IPS-NIHi7 (cell line): ENCODE results near the gene S100A3.
"Not testable (repeated sequence)": the region's sequence is repeated elsewhere in the genome, so short reads cannot be mapped to it uniquely, and the experiment has no call there.

ENCODE experiments used
- DNase-seq: peaks from one replicate; pipeline ENCODE4 v3.0.0; 2012; ENCODE audit warnings: mixed read lengths; ENCODE audit errors: extremely low spot score

The S100A3 gene

DNA sequence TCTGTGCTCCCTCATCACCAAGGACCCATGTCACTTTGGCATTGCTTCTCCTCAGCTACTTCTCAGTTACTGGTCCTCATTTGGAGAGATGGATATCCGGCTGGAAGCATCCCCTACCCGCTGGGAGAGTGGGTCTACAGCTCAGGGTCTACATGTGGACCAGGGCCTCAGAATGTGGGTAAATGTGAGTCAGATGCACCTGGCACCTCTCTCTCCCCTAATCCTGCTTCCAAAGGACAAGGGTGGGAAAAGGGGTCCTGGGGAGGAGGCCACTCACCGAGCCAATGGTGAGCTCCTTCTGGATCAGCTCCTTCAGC, 14.2 kb downstream of the S100A3 start:
- DNase-seq: no peak

DNA sequence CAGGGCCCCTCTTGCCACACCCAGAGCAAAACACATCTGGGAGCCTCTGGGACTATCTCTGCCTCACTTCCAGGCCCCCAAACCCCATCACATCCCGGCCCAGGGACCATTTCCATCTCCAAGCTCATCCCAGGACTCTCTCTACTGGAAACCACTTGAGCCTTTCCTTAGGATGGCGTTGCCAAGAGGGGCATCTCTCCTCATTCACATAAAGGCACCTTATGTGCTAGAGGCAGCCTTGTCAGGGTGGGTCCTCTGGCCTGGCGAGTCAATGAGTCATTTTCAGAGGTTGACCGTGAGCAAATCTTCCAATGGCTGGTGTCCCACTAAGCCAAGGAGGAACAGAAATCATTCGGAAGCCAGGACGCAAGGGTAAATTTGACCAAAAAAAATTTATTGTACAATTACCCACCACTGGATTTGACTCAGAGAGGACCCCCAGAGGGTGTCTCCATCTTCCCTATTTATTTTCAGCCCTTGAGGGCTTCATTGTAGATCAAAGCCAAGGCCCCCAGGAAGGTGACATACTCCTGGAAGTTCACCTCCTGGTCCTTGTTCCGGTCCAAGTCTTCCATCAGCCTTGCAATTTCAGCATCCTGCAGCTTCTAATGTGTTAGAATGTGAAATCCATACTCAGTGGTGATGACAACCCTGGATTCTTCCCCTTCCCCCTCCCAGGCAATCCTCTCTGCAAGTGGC, 14.7 kb downstream of the S100A3 start:
- DNase-seq: peak; percentile 5

DNA sequence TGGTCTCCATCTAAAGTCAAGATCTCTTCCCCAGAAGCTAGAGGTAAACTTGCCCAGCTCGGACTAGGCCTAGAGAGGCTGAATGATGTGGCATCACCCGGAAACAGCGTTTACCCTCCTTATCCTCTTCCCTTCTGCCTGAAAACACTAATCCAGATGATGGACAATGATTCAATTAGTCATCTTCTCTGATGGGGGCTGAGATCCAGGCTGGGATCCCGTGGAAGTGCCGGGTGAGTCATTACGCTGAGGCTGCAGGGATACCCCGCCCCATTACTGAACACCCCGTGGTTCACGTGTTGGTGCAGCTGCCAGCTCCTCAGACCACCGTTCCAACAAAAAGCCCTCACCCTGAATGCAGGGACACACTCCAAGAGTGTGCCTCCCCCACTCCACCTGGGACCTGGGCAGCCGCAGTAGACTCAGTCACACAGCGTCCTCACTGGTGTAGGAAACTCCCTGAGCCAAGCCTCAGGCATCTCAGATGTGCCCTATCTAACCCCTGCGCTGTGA, 15.3 kb downstream of the S100A3 start:
- DNase-seq: peak; percentile 19

DNA sequence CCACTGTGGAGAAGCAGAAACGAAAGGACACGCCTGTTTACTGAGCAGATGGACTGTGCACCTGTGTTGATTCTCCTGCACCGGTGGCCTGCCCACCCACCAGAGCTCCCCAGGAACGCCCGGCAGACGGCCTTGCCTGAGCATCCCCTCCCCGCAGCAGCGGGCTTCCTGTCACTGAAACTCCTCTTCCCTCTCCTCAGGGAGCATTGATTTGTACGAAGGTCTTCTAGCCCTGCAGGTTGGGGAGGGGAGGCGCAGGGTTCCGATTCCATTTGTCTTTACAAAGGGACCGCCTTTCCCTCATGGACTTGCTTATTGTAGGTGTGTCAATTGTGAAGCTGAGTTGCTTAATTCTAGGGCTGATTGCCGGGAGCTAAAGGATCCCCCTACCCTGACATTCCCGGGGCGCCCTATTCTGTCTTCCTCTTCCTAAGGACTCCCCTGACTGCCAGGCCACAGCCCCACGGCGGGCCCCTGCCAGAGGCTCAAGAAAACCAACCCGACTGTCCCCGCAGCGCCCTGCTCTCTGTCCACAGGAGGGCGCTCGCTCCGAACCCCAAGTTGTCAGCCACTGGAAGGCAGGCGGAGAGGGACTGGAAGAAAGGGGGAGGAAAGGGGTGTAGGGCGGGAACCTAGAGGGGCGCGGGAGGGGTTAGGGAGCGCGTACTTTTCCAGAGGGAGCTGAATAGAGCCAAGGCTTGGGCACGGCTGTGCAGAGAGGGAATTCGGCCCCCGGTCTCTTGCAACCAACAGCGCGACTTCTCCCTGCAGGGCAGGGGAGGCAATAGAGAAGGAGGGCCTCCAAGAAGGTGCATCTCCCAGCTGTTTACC, 16.1 kb downstream of the S100A3 start:
- peak; percentile 92 for DNase-seq

DNA sequence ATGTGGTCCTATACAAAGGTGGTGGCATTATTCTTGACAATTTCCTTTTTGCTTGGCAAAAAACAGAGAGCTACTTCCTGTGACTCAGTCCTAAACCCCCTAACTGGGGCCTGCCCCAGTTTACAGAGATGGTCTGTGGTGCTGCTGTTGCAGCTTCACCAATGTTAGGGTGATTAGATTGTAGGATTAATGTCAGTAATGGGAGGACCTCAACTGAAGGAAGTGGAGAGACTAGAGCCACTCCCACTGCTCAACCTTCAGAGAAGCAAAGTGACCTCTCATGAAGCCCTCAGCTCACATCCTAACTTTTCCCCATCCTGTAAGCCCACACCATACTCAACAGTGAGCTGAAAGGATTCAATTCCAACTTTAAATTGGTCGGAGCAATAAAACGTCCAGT, 16.9 kb downstream of the S100A3 start:
- peak; percentile 7 for DNase-seq

DNA sequence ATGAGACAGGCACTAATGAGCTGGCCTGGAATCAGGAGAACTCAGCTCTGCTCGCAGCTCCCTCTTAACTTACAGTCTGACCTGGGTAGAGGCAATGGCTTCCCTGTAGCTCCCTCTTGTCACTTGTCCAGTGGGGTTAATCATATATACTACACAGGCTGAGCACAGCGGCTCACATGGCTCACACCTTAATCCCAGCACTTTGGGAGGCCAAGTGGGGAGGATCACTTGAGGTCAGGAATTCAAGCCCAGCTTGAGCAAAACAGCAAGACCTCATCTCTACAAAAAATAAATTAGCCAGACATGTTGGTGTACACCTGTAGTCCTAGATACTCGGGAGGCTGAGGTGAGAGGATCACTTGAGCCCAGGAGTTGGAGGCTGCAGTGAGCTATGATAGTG, 17.4 kb downstream of the S100A3 start:
- no peak for DNase-seq

DNA sequence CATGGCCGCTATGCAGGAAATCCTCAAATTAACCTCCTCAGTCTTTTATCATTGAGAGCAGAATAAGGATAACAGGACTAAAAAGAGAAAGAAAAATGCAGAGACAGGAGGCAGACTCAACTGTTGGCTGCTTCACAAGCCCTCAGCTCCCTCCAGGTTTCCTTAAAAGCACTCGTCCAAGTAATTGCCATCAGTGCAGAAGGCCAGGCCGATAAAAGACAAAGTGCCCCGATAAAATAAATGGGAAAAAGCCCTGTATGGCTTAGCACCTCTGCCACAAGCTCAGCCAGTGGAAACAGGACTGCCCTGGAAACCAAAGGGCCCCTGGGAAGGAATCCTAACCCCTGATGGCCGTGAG, 21.4 kb downstream of the S100A3 start:
- no peak for DNase-seq

DNA sequence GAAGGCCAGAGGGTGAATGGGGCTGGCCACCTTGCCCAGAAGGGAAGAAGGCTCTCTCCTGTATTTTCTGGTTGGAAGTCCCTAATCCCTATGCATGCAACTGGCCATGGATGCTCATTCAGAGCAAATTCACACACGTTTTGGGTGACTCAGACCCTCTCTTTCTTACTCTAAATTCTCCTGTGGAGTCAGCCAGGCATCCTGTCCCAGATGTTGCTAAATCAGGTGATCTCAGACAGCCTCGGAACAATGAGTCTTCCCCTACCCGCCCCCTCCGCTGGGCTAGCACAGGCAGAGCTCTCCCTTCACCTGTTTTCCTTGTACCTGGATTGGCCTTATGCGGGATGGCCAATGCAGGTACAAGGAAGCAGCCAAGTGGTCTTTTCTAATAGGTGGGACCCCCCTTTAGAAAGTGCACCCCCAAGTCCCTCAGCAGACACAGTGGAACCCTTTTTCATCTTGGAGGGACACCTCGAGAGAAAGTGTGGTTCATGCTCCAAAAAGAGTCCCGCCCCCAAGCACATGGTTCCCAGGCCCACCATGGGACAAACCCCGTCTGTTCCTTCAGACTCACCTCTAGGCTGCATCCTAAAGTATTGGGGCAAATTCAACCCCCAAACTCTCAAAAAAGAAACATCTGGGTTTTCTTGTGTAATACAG, 21.9 kb downstream of the S100A3 start:
- peak; percentile 51 for DNase-seq

DNA sequence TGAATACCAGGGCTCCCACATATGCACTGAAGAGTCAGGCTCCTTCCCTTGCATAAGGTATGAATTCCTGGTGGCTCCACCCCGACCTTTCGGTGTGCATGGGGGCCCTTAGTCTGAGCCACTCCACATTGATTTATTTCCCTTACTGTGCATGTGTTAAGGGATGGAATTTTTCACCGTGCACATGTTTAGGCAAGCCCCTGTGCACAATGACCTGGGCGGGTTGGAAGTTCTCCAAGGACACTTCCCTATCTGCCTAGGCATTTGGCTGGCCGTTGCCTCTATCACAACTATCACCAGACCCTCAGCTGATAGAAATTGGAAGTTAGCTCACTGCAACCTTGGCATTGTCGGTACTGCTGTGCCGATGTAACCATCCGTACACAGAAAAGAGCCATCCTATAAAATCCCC, 22.9 kb downstream of the S100A3 start:
- no peak for DNase-seq

DNA sequence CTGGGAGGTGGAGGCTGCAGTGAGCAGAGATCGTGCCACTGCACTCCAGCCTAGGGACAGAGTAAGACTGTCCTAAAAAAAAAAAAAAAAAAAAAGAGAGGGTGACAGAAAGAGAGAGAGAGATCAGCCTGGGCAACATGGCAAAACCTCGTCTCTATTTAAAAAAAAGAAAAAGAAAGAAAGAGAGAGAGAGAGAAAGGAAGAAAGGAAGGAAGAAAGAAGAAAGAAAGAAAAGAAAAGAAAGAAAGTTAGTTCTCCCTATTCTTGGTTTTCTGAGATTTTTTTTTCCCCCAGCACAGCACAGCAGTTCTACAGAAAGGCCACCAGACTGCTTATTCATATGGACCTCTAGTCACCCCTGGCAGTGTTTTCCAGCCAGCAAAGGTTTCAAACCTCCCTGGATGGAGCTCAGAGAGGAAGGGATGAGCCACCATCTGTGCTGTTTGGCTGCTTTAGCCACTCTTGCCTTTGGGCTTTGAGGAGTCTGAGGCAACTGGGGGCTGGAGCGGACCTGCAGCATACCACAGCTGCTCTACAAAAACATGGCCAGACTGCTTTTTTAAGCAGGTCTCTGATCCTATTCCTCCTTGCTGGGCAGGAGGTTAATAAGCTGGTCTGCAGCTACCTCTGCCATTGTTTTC, 23.9 kb downstream of the S100A3 start:
- no peak for DNase-seq

DNA sequence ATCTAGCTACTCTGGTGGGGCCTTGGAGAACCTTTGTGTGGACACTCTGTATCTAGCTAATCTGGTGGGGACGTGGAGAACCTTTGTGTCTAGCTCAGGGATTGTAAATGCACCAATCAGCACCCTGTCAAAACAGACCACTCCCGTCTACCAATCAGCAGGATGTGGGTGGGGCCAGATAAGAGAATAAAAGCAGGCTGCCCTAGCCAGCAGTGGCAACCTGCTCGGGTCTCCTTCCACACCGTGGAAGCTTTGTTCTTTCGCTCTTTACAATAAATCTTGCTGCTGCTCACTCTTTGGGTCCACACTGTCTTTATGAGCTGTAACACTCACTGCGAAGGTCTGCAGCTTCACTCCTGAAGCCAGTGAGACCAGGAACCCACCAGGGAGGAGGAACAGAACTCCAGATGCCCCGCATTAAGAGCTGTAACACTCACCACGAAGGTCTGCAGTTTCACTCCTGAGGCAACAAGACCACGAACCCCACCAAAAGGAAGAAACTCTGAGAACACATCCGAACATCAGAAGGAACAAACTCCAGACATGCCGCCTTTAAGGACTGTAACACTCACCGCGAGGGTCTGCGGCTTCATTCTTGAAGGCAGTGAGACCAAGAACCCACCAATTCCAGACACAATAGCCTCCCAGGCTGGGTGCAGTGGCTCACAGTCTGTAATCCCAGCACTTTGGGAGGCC, 26.6 kb downstream of the S100A3 start:
- not testable (repeated sequence) for DNase-seq

DNA sequence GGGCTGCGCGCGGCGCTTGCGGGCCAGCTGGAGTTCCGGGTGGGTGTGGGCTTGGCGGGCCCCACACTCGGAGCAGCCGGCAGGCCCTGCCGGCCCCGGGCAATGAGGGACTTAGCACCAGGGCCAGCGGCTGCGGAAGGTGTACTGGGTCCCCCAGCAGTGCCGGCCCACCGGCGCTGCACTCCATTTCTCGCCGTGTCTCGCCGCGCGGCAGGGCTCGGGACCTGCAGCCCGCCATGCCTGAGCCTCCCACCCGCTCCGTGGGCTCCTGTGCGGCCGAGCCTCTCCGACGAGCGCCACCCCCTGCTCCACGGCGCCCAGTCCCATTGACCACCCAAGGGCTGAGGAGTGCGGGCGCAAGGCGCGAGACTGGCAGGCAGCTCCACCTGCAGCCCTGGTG, 27.2 kb downstream of the S100A3 start:
- not testable (repeated sequence) for DNase-seq

DNA sequence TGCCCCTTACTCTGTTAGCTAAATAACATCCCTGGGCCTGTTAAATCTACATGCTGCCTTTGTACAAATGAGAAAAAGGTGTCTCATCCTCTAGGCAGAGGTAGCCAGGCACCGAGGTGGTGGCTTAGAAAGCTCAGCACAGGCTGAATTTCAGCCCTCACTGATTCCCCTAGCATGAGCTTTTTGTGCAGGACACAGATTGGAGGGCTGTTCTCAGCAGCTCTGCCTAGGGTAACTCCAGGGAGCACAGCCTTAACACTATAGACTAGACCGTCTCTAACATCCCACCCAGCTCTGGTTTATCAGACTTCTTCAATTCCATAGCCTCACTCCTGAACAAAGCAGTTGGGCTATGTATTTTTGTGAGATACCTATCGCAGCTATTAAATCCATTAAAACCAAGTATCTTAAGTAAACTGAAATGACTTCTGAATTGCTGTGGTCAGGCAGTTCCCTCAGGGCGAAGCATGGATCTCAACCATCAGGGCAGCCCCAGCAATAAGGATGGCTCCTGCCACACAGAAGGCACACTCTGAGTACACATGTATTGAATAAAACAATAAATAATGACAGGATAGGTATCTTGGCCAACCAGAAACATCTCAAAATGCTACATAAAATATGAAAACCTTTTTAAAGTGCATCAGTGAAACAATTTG, 28.1 kb downstream of the S100A3 start:
- DNase-seq: no peak

DNA sequence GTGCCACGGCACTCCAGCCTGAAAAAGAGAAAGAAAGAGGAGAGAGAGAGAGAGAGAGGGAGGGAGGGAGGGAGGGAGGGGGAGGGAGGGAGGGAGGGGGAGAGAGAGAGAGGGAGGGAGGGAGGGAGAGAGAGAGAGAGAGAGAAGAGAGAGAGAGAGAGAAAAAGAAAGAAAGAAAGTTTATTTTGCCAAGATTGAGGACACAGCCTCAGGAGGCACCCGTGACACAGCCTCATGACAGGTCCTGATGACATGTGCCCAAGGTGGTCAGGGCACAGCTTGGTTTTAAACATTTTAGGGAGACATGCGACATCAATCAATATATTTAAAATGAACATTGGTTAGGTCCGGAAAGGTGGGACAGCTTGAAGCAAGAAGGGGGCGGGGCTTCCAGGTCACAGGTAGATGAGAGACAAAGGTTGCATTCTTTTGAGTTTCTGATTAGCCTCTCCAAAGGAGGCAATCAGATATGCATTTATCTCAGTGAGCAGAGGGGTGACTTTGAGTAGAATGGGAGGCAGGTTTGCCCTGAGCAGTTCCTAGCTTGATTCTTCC, 28.8 kb downstream of the S100A3 start:
- DNase-seq: not testable (repeated sequence)

DNA sequence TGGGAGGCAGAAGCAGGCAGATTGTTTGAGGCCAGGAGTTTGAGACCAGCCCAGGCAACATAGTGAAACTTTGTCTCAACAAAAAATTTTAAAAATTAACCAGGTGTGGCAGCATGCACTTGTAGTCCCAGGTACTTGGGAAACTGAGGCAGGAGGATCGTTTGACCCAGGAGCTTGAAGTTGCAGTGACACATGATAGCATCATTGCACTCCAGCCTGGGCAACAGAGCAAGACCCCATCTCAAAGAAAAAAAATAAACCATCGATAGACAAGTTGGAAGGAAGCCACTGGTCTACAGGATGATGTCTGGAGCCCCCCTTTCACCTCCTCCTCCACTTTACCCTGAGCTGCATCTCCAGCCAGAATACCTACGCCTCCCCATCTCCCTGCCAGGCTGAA, 29.8 kb downstream of the S100A3 start:
- DNase-seq: no peak

DNA sequence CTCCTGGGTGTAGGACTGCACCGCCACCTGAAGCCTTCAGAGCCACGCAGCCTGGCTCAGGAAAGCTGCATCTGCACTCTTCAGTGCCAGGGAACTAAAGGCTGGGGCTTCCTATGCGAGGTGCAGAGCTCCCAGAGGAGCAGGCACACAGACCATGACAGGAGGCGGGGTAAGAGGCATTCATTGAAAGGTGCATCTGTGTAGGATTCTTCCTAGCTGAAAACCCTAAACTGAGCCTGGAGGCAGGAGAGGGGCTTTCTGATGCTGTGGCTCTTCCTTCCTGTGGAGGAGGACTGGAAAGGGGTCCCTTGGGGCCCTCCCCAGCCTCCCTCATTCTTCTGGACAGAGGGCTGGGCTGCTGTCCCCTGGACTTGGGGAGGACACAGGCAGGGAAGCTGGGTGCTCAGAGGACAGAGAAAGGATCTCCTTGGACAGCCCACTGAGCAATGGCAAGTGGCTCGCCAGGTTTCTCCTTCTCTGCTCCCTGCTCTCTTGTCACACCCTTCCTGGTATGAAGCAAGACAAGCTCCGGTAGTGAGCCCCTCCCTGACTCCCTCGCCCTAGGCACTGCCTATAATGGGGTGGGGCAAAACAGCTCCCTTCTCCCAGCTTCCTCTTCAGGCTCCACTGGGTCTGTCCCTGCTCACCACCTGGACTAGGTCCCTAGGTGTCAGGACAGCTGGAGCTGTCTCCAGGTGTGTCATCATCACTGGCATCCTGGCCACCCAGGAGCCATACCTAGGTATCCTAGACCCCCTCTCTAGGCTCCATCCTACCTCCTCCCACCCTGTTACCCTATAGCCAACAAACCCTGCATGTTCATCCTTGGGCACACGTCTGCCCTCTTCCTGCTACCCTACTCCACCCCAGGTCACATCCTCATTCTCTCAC, 33.3 kb downstream of the S100A3 start:
- DNase-seq: no peak

DNA sequence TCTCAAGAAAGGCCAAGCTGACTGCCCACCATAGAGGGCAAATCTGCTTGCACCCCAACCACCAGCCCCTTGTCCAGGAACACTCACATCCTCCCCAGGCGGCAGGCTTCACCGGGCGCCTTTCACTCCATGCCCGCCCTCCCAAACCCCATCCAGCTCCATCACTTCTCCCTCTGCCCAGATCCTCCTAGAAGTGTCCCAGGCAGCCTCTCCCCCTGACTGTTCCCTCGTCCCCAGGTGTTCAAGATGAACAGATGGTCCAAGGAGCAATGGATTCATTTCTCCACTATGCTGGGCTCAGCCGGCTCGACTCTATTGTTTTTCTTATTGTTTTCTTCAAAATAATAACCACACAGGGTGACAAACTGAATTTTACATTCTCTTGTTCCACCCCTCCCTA, 35.4 kb downstream of the S100A3 start:
- no peak for DNase-seq

DNA sequence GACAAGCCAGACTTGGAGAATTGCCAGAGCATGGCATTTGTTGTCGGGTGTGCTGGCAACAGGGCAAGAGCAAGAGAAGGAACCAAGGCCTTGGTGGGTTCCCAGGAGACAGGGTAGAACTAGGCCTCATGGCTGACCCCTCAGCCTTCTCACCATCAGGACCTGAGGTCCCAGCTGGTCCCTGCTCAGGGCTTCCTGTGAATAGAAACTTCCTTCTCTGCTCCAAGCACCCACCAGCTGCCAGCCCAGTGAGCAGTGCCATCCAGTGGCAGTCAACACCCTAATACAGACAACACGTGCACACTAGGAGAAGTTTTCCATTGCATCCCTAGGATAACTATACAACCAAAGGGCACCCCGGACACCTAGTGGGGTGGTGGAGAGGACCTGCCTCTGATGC, 36.0 kb downstream of the S100A3 start:
- DNase-seq: no peak

DNA sequence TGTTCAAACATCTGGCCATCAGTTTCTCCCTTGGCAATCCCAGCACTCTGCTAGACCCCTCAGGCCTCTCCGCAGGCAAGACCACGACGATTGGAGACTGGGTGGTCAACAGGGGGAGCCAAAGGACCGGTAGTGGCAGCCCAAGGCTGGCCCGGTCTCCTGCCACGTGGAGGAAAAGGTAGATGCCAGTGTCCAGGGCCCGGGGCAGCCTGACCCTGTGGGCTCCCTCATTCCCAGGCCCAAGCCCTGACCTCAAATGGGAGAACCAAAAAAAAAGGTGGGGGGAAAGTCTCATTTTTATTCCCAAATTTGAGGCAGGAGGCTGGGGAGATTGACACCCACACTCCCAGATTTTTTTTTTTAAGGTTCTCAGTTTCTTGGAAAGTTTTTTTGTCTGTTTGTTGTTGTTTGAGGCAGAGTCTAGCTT, 38.1 kb downstream of the S100A3 start:
- peak; percentile 93 for DNase-seq
